ENCODE data around the gene NAV3.

- TF ChIP-seq CTCF (conservative IDR thresholded peaks at IDR 0.05; ENCODE audit: low read depth in 2 of 2) (no peak), POLR2AphosphoS5 (IDR thresholded peaks at IDR 0.05; ENCODE audit: low read depth) (no peak)
Measured at GRCh38 chr12:78194448-78194847, 363.8 kb downstream of the NAV3 start.
